GM12865 (cell line): ENCODE measurements around the gene SMPD3.
A peak's percentile ranks its signal among the peaks of the same experiment; 100 is the strongest.

Source experiments
- DNase-seq: peaks from one replicate; pipeline ENCODE4 v3.0.0; 2010; ENCODE audit warnings: low read depth
- H3K4me3 ChIP-seq: 2 replicates; pipeline ENCODE4 v1.5.1; 2011; ENCODE audit warnings: mild to moderate bottlenecking, low read depth, low read length, control low read depth
- CTCF ChIP-seq: IDR thresholded peaks from 2 replicates; pipeline ENCODE4 v1.5.1; 2011; ENCODE audit warnings: low read length, control low read depth, low read depth, inconsistent platforms; ENCODE audit not compliant: insufficient read depth; ENCODE audit errors: missing control alignments

SMPD3 gene

GRCh38 chr16:68470461-68471150 lies 22.3 kb upstream of the SMPD3 start:
- peak; percentile 93 for DNase-seq
- no peak for TF ChIP-seq CTCF
- H3K4me3 ChIP-seq = peak overlapping the region; percentile 52

- H3K4me3 ChIP-seq = peak overlapping the region; percentile 52
- no peak for DNase-seq
- no peak for TF ChIP-seq CTCF
Measured at GRCh38 chr16:68469796-68470460, 21.6 kb upstream of the SMPD3 start.

- TF ChIP-seq CTCF = no peak
- no peak for DNase-seq
- H3K4me3 ChIP-seq = no peak overlapping the region
Measured at GRCh38 chr16:68468842-68469241, 20.5 kb upstream of the SMPD3 start.

- no peak for DNase-seq
- no peak overlapping the region for H3K4me3 ChIP-seq
- TF ChIP-seq CTCF = no peak
Measured at GRCh38 chr16:68466174-68466573, 17.9 kb upstream of the SMPD3 start.

- TF ChIP-seq CTCF = no peak
- DNase-seq = no peak
- H3K4me3 ChIP-seq = no peak overlapping the region
Measured at GRCh38 chr16:68463904-68464303, 15.6 kb upstream of the SMPD3 start.

- no peak overlapping the region for H3K4me3 ChIP-seq
- no peak for DNase-seq
- no peak for TF ChIP-seq CTCF
Measured at GRCh38 chr16:68460067-68460466, 11.8 kb upstream of the SMPD3 start.
